Liver (tissue), 10 donors: ENCODE data around the gene GLRB. TPM values are rescaled to one million over a fixed set of nuclear protein-coding genes. Genes with fewer than 3 reads are reported as not detected.

Source experiments
- DNase-seq: peaks from one replicate; pipeline ENCODE4 v3.0.0-alpha.2; 2017; ENCODE audit warnings: low spot score
- H3K27ac ChIP-seq, 2 donors: one replicate each; pipeline ENCODE4 v1.7.0; 2013; ENCODE audit warnings: inconsistent platforms in 2 of 2, low read length in 2 of 2, control low read depth in 1 of 2, low read depth in 1 of 2, mild to moderate bottlenecking in 1 of 2
- H3K27me3 ChIP-seq, 4 donors: one replicate each; pipeline versions ENCODE4 v1.6.1 to v1.7.0; 2013; ENCODE audit warnings: low read length in 3 of 4, inconsistent platforms in 1 of 4, mild to moderate bottlenecking in 1 of 4, moderate library complexity in 1 of 4; ENCODE audit not compliant: control insufficient read depth in 4 of 4, insufficient read depth in 4 of 4
- H3K36me3 ChIP-seq, 4 donors: one replicate each; pipeline versions ENCODE4 v1.6.1 to v1.7.0; 2013; ENCODE audit warnings: low read length in 3 of 4, mild to moderate bottlenecking in 3 of 4, low read depth in 1 of 4, moderate library complexity in 1 of 4; ENCODE audit not compliant: control insufficient read depth in 4 of 4, insufficient read depth in 3 of 4
- H3K4me1 ChIP-seq, 4 donors: one replicate each; pipeline versions ENCODE4 v1.6.1 to v1.7.0; 2013; ENCODE audit warnings: low read length in 3 of 4, mild to moderate bottlenecking in 3 of 4, moderate library complexity in 1 of 4; ENCODE audit not compliant: control insufficient read depth in 4 of 4, insufficient read depth in 4 of 4
- H3K4me3 ChIP-seq, 3 donors: one replicate each; pipeline versions ENCODE4 v1.6.1 to v1.7.0; 2013; ENCODE audit warnings: low read length in 3 of 3, control low read depth in 1 of 3, low read depth in 1 of 3, mild to moderate bottlenecking in 1 of 3
- H3K9ac ChIP-seq, 2 donors: one replicate each; pipeline ENCODE4 v1.7.0; 2013; ENCODE audit warnings: low read length in 2 of 2, mild to moderate bottlenecking in 2 of 2, moderate library complexity in 2 of 2, control low read depth in 1 of 2, low read depth in 1 of 2
- H3K9me3 ChIP-seq, 4 donors: one replicate each; pipeline versions ENCODE4 v1.6.1 to v1.7.0; 2013; ENCODE audit warnings: low read length in 3 of 4; ENCODE audit not compliant: control insufficient read depth in 4 of 4
- ZBTB33 ChIP-seq: IDR thresholded peaks from 2 replicates; pipeline ENCODE4 v1.6.1; 2016; ENCODE audit warnings: antibody characterized with exemption
- WGBS: extraction: QIAGEN DNeasy Blood & Tissue Kit; methylation state at CpG from one replicate; pipeline ENCODE4 v1.1.7; 2013; 5-methylcytosine and 5-hydroxymethylcytosine counted together
- polyA plus RNA-seq, 2 donors: library from polyadenylated mRNA; stranded (reverse) in 1 of 2; unstranded in 1 of 2; fragments of 200-250 nt in 1 of 2; fragments of >200 nt in 1 of 2; fragmentation: Nextera tagmentation in 1 of 2; extraction: Ambion mirVana in 1 of 2; gene quantifications; one replicate each; pipeline versions ENCODE4 v1.2.1 to v1.2.3, GENCODE V29; 2013 to 2015
- small RNA-seq: library from RNA; depleted of rRNA; stranded (forward); fragments of <200 nt; gene quantifications from one replicate; pipeline ENCODE3, GENCODE V24; 2014
- total RNA-seq, 2 donors: library from RNA; depleted of rRNA; stranded (reverse); fragments of >200 nt; gene quantifications; one replicate each; pipeline ENCODE4 v1.2.3, GENCODE V29; 2014
- donor health status: healthy.
- donor health status: healthy.
- donor health status: healthy.
- donor health status: healthy.
- donor health status: healthy.

GLRB gene
- total and polyA plus RNA-seq, 4 donors: 0.24 to 2.9 (median 0.72) TPM

GRCh38 chr4:157221426-157221894, 145.5 kb downstream of the GLRB start:
- Histone ChIP-seq H3K4me1 (peaks cover 3 to 18% (median 5%) of the 10 kb centered on the region in 4 donors), H3K36me3 (no peaks in the 10 kb centered on the region), H3K4me3 (no peak overlapping the region), H3K27ac (no peak overlapping the region), H3K9me3 (no peaks in the 10 kb centered on the region), H3K9ac (no peak overlapping the region), H3K27me3 (peaks cover 0 to 24% (median 19%) of the 10 kb centered on the region in 4 donors)
- DNase-seq: no peak
- no peak for TF ChIP-seq ZBTB33
- WGBS: 7% methylated on average over 24 of the region's 24 CpGs

Small RNA genes lying within 50 kb of the gene (small RNA-seq; reads per million reads assigned to genes)
- gene RF00019 (not detected), gene RNU6-582P (not detected)

Other genes starting within 250 kb of the GLRB start
- 10 to 100 TPM; 11.1 to 25.7 TPM for gene PDGFC, start 104.4 kb upstream of the GLRB start, total RNA-seq
- gene PDGFC, start 104.4 kb upstream of the GLRB start, polyA plus RNA-seq: 1 to 10 TPM; 5.8 to 8.3 TPM
- gene GRIA2, start 144.6 kb downstream of the GLRB start, total RNA-seq: under 1 TPM in 1 of 2 donors, not detected in 1; 0.28 TPM
- not detected for gene GRIA2, start 144.6 kb downstream of the GLRB start, polyA plus RNA-seq